Natural killer cell (primary cell): ENCODE results near the gene NR0B2. TPM values are rescaled to one million over a fixed set of nuclear protein-coding genes. Genes with fewer than 3 reads are reported as not detected.

Source experiments
- ATAC-seq, 3 donors: fragments of 150-1000 bp in 2 of 3; fragments of 200-7000 bp in 1 of 3; cut with Tn5 transposase; 1 replicate in 1 of 3; 2 replicates in 2 of 3; pipeline ENCODE4 v1.10.0; 2021; ENCODE audit warnings: mild to moderate bottlenecking in 2 of 3, moderate library complexity in 2 of 3
- DNase-seq, 2 donors: peaks; one replicate each; pipeline versions ENCODE4 v3.0.0 to v3.0.0-alpha.2; 2013 to 2021; ENCODE audit warnings: mixed read lengths in 1 of 2
- H3K27ac ChIP-seq: one replicate; pipeline ENCODE4 v1.5.1; 2013; ENCODE audit warnings: mild to moderate bottlenecking, low read length
- H3K27me3 ChIP-seq: one replicate; pipeline ENCODE4 v1.6.1; 2013; ENCODE audit warnings: low read length; ENCODE audit not compliant: control insufficient read depth, insufficient read depth
- H3K36me3 ChIP-seq: one replicate; pipeline ENCODE4 v1.6.1; 2013; ENCODE audit warnings: low read length; ENCODE audit not compliant: control insufficient read depth, insufficient read depth
- H3K4me1 ChIP-seq: one replicate; pipeline ENCODE4 v1.6.1; 2013; ENCODE audit warnings: low read length; ENCODE audit not compliant: control insufficient read depth, insufficient read depth
- H3K4me3 ChIP-seq: one replicate; pipeline ENCODE4 v1.5.1; 2013; ENCODE audit warnings: low read length
- H3K9me3 ChIP-seq: one replicate; pipeline ENCODE4 v1.6.1; 2013; ENCODE audit warnings: low read length; ENCODE audit not compliant: control insufficient read depth, insufficient read depth
- H3K27ac Mint-ChIP-seq, 2 donors: one replicate each; pipeline ENCODE4 v1.8.0; 2022; ENCODE audit warnings: mild to moderate bottlenecking in 2 of 2, mixed read lengths in 2 of 2, moderate library complexity in 1 of 2
- H3K27me3 Mint-ChIP-seq, 2 donors: one replicate each; pipeline ENCODE4 v1.8.0; 2022; ENCODE audit warnings: low read depth in 2 of 2, mixed read lengths in 2 of 2
- H3K36me3 Mint-ChIP-seq: one replicate; pipeline ENCODE4 v1.8.0; 2022; ENCODE audit warnings: mixed read lengths
- H3K4me1 Mint-ChIP-seq, 2 donors: one replicate each; pipeline ENCODE4 v1.8.0; 2022; ENCODE audit warnings: mixed read lengths in 2 of 2
- H3K4me3 Mint-ChIP-seq: one replicate; pipeline ENCODE4 v1.8.0; 2022; ENCODE audit warnings: mild to moderate bottlenecking, moderate library complexity, mixed read lengths
- H3K9me3 Mint-ChIP-seq, 2 donors: one replicate each; pipeline ENCODE4 v1.8.0; 2022; ENCODE audit warnings: mixed read lengths in 2 of 2
- CTCF ChIP-seq: fragments of 200-600 bp; IDR thresholded peaks from one replicate; pipeline ENCODE4 v1.8.0; 2022; ENCODE audit warnings: antibody characterized with exemption
- WGBS: methylation state at CpG from one replicate; pipeline ENCODE4 v1.1.7; 2013; ENCODE audit warnings: missing lambda C conversion rate; ENCODE audit not compliant: insufficient coverage; 5-methylcytosine and 5-hydroxymethylcytosine counted together
- intact Hi-C: fragments of 100-400 bp; cut with micrococcal nuclease; formaldehyde crosslinking; loops from one replicate; pipeline ENCODE4 v1.14.2; 2022
- total RNA-seq, 4 donors: library from RNA; stranded (reverse); fragments of 120-200 nt in 1 of 4; gene quantifications; one replicate each; pipeline versions ENCODE4 v1.2.3 to v1.2.4, GENCODE V29; 2013 to 2022

NR0B2 gene
- total RNA-seq, 3 donors from 2014 or later (not counting 1 experiment from before 2014, with no cell fraction given), result not detected

DNA sequence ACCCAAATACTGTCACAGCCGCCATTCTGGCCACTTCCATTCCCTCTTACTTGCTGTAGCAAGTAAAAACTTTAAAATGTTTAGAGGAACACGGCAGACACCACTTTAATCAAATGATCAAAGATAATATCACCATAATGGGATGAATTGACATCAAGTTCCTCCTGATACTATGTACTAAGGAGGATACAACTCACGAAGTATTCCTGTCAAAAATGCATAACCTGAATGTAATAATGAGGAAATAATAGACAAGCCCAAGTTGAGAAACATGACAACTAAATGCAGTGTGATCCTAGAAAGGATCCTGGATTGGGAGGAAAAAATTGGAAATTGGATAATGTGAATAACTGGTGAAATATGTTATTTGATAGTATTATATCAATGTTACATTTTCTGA, 42.5 kb upstream of the NR0B2 start:
- WGBS, result 82% methylated on average over 3 of the region's 3 CpGs
- H3K27me3 ChIP-seq, result peaks cover 18% of the 10 kb centered on the region
- ATAC-seq (no peak), DNase-seq (no peak)
- H3K4me1 Mint-ChIP-seq, result peaks cover 6% of the 10 kb centered on the region in 2 donors
- H3K9me3 Mint-ChIP-seq, result no peaks in the 10 kb centered on the region
- intact Hi-C loops, result no loop called here
- H3K9me3 ChIP-seq, result no peaks in the 10 kb centered on the region
- H3K36me3 Mint-ChIP-seq, result no peaks in the 10 kb centered on the region
- peaks cover 15 to 28% of the 10 kb centered on the region in 2 donors for H3K27me3 Mint-ChIP-seq
- peaks cover 12% of the 10 kb centered on the region for H3K4me1 ChIP-seq
- H3K27ac ChIP-seq, result no peak overlapping the region
- no peaks in the 10 kb centered on the region for H3K36me3 ChIP-seq
- H3K4me3 Mint-ChIP-seq, result no peak overlapping the region
- H3K4me3 ChIP-seq, result no peak overlapping the region
- no peak overlapping the region for H3K27ac Mint-ChIP-seq
- no peak for TF ChIP-seq CTCF

- H3K4me3 ChIP-seq, result no peak overlapping the region
- H3K27ac Mint-ChIP-seq, result no peak overlapping the region
- no peaks in the 10 kb centered on the region for H3K9me3 ChIP-seq
- H3K36me3 Mint-ChIP-seq, result no peaks in the 10 kb centered on the region
- intact Hi-C loops, result no loop called here
- no peaks in the 10 kb centered on the region for H3K4me1 Mint-ChIP-seq
- no peaks in the 10 kb centered on the region for H3K36me3 ChIP-seq
- no peaks in the 10 kb centered on the region for H3K9me3 Mint-ChIP-seq
- 96% methylated on average over 5 of the region's 5 CpGs for WGBS
- no peak overlapping the region for H3K4me3 Mint-ChIP-seq
- no peak overlapping the region for H3K27ac ChIP-seq
- no peak for TF ChIP-seq CTCF
- H3K27me3 ChIP-seq, result peaks cover 3% of the 10 kb centered on the region
- peaks cover under 1 to 16% of the 10 kb centered on the region in 2 donors for H3K27me3 Mint-ChIP-seq
- no peaks in the 10 kb centered on the region for H3K4me1 ChIP-seq
- ATAC-seq, result no peak
- no peak for DNase-seq
These were observed 39.6 kb upstream of the NR0B2 start for GRCh38 chr1:26953374-26953773.

DNA sequence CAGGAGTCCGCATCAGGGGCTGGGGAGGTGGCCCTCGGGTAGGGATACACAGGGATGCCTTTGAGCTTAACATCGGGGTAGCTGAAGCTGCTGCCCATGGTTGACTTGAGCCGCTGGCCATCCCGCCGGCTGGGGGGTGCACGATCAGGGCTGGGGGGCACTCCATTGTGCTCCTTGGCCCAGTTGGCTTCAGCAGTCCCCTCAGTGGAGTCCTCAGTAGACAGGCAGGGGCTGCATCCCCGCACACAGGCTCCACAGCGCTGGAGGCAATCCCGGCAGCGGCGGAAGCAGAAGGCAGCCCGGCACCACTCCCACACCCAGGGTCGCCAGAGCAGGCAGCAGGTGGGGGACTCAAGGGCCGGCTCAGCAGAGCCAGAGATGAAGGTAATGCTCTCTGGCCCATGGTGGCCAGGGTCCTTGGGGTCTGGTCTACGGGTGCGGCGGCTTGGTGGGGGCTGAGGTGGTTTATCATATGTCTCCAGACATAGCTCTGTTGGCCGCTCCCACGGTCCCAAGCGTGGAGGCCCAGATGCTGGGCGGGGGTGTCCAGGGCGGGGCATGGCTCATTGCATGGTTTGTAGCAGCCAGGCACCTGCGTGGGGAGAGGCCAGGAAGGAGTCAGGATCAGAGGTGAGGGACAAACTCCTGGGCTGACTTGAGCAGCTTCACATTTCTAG, 38.2 kb upstream of the NR0B2 start:
- Mint-ChIP-seq H3K36me3 (no peaks in the 10 kb centered on the region), H3K27me3 (peaks cover 0 to 12% of the 10 kb centered on the region in 2 donors), H3K27ac (no peak overlapping the region), H3K9me3 (no peaks in the 10 kb centered on the region), H3K4me1 (no peaks in the 10 kb centered on the region), H3K4me3 (no peak overlapping the region)
- DNase-seq, result no peak
- Histone ChIP-seq H3K4me3 (no peak overlapping the region), H3K27me3 (peaks cover 3% of the 10 kb centered on the region), H3K36me3 (no peaks in the 10 kb centered on the region), H3K27ac (no peak overlapping the region), H3K4me1 (no peaks in the 10 kb centered on the region), H3K9me3 (no peaks in the 10 kb centered on the region)
- WGBS, result 94% methylated on average over 24 of the region's 24 CpGs
- no peak for ATAC-seq
- intact Hi-C loops, result no loop called here
- no peak for TF ChIP-seq CTCF

DNA sequence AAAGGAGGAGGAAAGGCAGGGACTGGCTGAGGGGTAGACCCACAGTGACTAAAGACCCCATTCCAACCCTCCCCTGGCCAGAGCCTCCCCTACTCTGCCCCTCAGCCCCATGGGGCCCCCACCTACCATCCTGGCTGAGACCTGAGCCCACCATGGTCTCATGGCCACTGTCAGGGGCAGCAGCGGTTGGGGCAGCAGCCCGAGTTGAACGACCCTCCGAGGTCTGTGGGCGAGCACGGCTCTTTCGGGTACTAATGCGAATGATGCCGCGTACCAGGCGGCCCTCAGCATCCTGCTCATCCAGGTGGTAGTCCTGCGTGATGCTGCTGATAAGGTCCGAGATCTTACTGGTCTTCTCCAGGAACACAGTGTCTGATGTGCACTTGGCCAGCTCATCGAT, 37.4 kb upstream of the NR0B2 start:
- intact Hi-C loops, result no loop called here

More for the DNA sequence above, 37.4 kb upstream of the NR0B2 start:
- H3K27me3 Mint-ChIP-seq, result peaks cover 0 to 12% of the 10 kb centered on the region in 2 donors
- ATAC-seq, result no peak
- no peaks in the 10 kb centered on the region for H3K36me3 Mint-ChIP-seq
- H3K36me3 ChIP-seq, result peaks cover 3% of the 10 kb centered on the region
- 94% methylated on average over 14 of the region's 14 CpGs for WGBS
- no peaks in the 10 kb centered on the region for H3K4me1 Mint-ChIP-seq
- no peak for TF ChIP-seq CTCF
- H3K27ac ChIP-seq, result no peak overlapping the region
- H3K9me3 ChIP-seq, result no peaks in the 10 kb centered on the region
- no peak overlapping the region for H3K4me3 Mint-ChIP-seq
- H3K27me3 ChIP-seq, result no peaks in the 10 kb centered on the region
- no peak for DNase-seq
- no peak overlapping the region for H3K4me3 ChIP-seq
- H3K27ac Mint-ChIP-seq, result no peak overlapping the region
- no peaks in the 10 kb centered on the region for H3K9me3 Mint-ChIP-seq
- H3K4me1 ChIP-seq, result no peaks in the 10 kb centered on the region
